A549 (cell line): Measurements from ENCODE around the gene PLPPR3. TPM values are rescaled to one million over a fixed set of nuclear protein-coding genes. Genes with fewer than 3 reads are reported as not detected.

Source experiments
- ATAC-seq, 2 experiments: fragments of 200-7000 bp in 1 of 2; fragments of >200 bp in 1 of 2; cut with Nextera tagmentation in 1 of 2; cut with Tn5 transposase in 1 of 2; 3 replicates each; pipeline versions ENCODE4 v1.8.0 to v1.9.1; 2018 to 2020; ENCODE audit warnings: mild to moderate bottlenecking in 1 of 2, moderate library complexity in 1 of 2
- CTCF ChIA-PET: fragments of 300-600 bp; sonication (Branson Sonifier 250); formaldehyde crosslinking; extraction: SDS; loops from one replicate; lab custom pipeline; 2021; ENCODE audit warnings: antibody characterized with exemption, inconsistent platforms; lab: Yijun Ruan, JAX
- POLR2A ChIA-PET: fragments of 350-600 bp; formaldehyde crosslinking; extraction: SDS; loops from one replicate; lab custom pipeline; 2021; ENCODE audit warnings: antibody characterized with exemption, inconsistent platforms; lab: Yijun Ruan, JAX
- DNase-seq, 2 experiments: peaks; one replicate each; pipeline versions ENCODE4 v3.0.0 to v3.0.0-alpha.2; 2011 to 2016; ENCODE audit warnings: low read depth in 1 of 2, low spot score in 1 of 2
- FAIRE-seq: peaks from 2 replicates; lab custom pipeline; 2011; peaks lifted over from hg19 to GRCh38; lab: Jason Lieb, UNC
- H3K27ac ChIP-seq, 2 experiments: fragments of >200 bp; sonication (Bioruptor Twin); formaldehyde crosslinking; 3 replicates each; pipeline ENCODE4 v1.5.1; 2016 to 2017
- H3K4me1 ChIP-seq: fragments of >200 bp; sonication (Bioruptor Twin); formaldehyde crosslinking; 3 replicates; pipeline ENCODE4 v1.6.1; 2016
- H3K4me2 ChIP-seq: fragments of >200 bp; sonication (Bioruptor Twin); formaldehyde crosslinking; 3 replicates; pipeline ENCODE4 v1.6.1; 2016
- H3K4me3 ChIP-seq: fragments of >200 bp; sonication (Bioruptor Twin); formaldehyde crosslinking; 3 replicates; pipeline ENCODE4 v1.5.1; 2016
- H3K9me3 ChIP-seq: fragments of >200 bp; sonication (Bioruptor Twin); formaldehyde crosslinking; 3 replicates; pipeline ENCODE4 v1.6.1; 2016
- ATOH8 ChIP-seq: fragments of 250-450 bp; sonication (Bioruptor Pico); IDR thresholded peaks from 2 replicates; pipeline ENCODE4 v1.5.0; 2020; ENCODE audit warnings: low read depth, mild to moderate bottlenecking, moderate library complexity
- CBX8 ChIP-seq: fragments of 200-600 bp; sonication (generic); IDR thresholded peaks from 2 replicates; pipeline ENCODE4 v1.6.1; 2016
- EHF ChIP-seq: fragments of 250-450 bp; sonication (Bioruptor Pico); IDR thresholded peaks from 2 replicates; pipeline ENCODE4 v1.5.0; 2020; ENCODE audit warnings: mild to moderate bottlenecking
- ESRRA ChIP-seq: fragments of 150-350 bp; IDR thresholded peaks from 2 replicates; pipeline ENCODE4 v1.6.1; 2014; ENCODE audit warnings: mild to moderate bottlenecking, low read length, borderline replicate concordance
- JUNB ChIP-seq: fragments of >200 bp; sonication (Bioruptor Twin); formaldehyde crosslinking; IDR thresholded peaks from 2 replicates; pipeline ENCODE4 v1.6.1; 2016
- KDM5A ChIP-seq: fragments of 200-600 bp; sonication (generic); IDR thresholded peaks from 2 replicates; pipeline ENCODE4 v1.6.1; 2016; ENCODE audit warnings: antibody characterized with exemption, mild to moderate bottlenecking
- NR3C1 ChIP-seq: fragments of >200 bp; sonication (Bioruptor Twin); formaldehyde crosslinking; IDR thresholded peaks from 3 replicates; pipeline ENCODE4 v1.6.1; 2017
- PHF8 ChIP-seq: fragments of 200-600 bp; sonication (generic); IDR thresholded peaks from 2 replicates; pipeline ENCODE4 v1.6.1; 2016; ENCODE audit warnings: low read depth, mild to moderate bottlenecking, antibody characterized with exemption, moderate library complexity, borderline replicate concordance
- REST ChIP-seq: fragments of 200-600 bp; sonication (generic); IDR thresholded peaks from 2 replicates; pipeline ENCODE4 v1.6.1; 2016; ENCODE audit warnings: antibody characterized with exemption, mild to moderate bottlenecking, moderate library complexity
- RFX5 ChIP-seq: fragments of 450-650 bp; IDR thresholded peaks from 2 replicates; pipeline ENCODE4 v1.7.1; 2014; ENCODE audit warnings: antibody characterized with exemption, mild to moderate bottlenecking, moderate library complexity
- SMC3 ChIP-seq: fragments of >200 bp; sonication (Bioruptor Twin); formaldehyde crosslinking; IDR thresholded peaks from 3 replicates; pipeline ENCODE4 v1.6.1; 2018; ENCODE audit warnings: inconsistent platforms
- SREBF2 ChIP-seq: fragments of 450-650 bp; IDR thresholded peaks from 2 replicates; pipeline ENCODE4 v1.6.1; 2014; ENCODE audit warnings: mild to moderate bottlenecking, moderate library complexity
- TFCP2L1 ChIP-seq: fragments of 250-450 bp; sonication (Bioruptor Pico); IDR thresholded peaks from 2 replicates; pipeline ENCODE4 v1.5.0; 2021; ENCODE audit warnings: mild to moderate bottlenecking
- USF2 ChIP-seq: fragments of 450-650 bp; IDR thresholded peaks from 2 replicates; pipeline ENCODE4 v1.6.1; 2014; ENCODE audit warnings: antibody characterized with exemption
- ZC3H11A ChIP-seq: fragments of 450-650 bp; IDR thresholded peaks from 2 replicates; pipeline ENCODE4 v1.6.1; 2014; ENCODE audit warnings: antibody characterized with exemption, mild to moderate bottlenecking
- ZFP36 ChIP-seq: fragments of 450-650 bp; IDR thresholded peaks from 2 replicates; pipeline ENCODE4 v1.6.1; 2014; ENCODE audit warnings: borderline replicate concordance; ENCODE audit not compliant: partially characterized antibody
- WGBS: methylation state at CpG from one replicate; pipeline ENCODE4 v1.1.6; 2017; ENCODE audit errors: missing lambda C conversion rate; 5-methylcytosine and 5-hydroxymethylcytosine counted together
- polyA plus RNA-seq, 4 experiments: library from polyadenylated mRNA; depleted of rRNA in 3 of 4; stranded (reverse); fragments of >200 nt; fragmentation: RNase III in 1 of 4; extraction: RNeasy Plus Mini Kit Qiagen cat#74134 plus additional on column Dnase treatment in 1 of 4; gene quantifications; 2 replicates in 3 of 4; 3 replicates in 1 of 4; pipeline ENCODE4 v1.2.3, GENCODE V29; 2011 to 2017

Gene PLPPR3
- polyA plus RNA-seq, 2 of the 4 experiments (the other 2 are of a cell fraction) = 2.6 to 3.7 TPM

- Histone ChIP-seq H3K9me3 (no peaks in the 10 kb centered on the region), H3K4me1 (peaks cover 12% of the 10 kb centered on the region), H3K4me3 (no peak within 1 kb of the TSS), H3K27ac (peak within 1 kb of the TSS; percentile 89), H3K4me2 (peak within 1 kb of the TSS; percentile 87)
- FAIRE-seq = no peak
- WGBS = 90% methylated on average over 13 of the region's 55 CpGs
- no peak for DNase-seq
- TF ChIP-seq NR3C1 (no peak), SREBF2 (no peak), ZFP36 (no peak)
- ChIA-PET CTCF (no interaction called here), POLR2A (interaction anchor here (0.6 kb wide), 1 partner anchor 67 kb away, joined by 4 read pairs; no protein-coding TSS in a partner anchor)
- no peak for ATAC-seq
Observed at GRCh38 chr19:852136-853013, 30.6 kb upstream of the PLPPR3 start, which contains the start of gene ELANE. Gene ELANE (plus strand): TSS chr19:852303. CDS start chr19:852329, 26 bp downstream.

GRCh38 chr19:850979-851335, 29.2 kb upstream of the PLPPR3 start:
- peak overlapping the region; percentile 87 for H3K4me2 ChIP-seq
- no peak for TF ChIP-seq KDM5A
- no peak for TF ChIP-seq ZC3H11A
- no peak for TF ChIP-seq ESRRA
- TF ChIP-seq EHF (CRISPR knock-in tag) = no peak
- TF ChIP-seq TFCP2L1 (CRISPR knock-in tag) = no peak
- TF ChIP-seq PHF8 = no peak
- TF ChIP-seq REST = no peak
- no peak for TF ChIP-seq CBX8
- no peak for TF ChIP-seq SMC3
- no peak for TF ChIP-seq ATOH8 (CRISPR knock-in tag)
- no peak for TF ChIP-seq USF2
- TF ChIP-seq JUNB = no peak
- no peak for TF ChIP-seq RFX5
- TF ChIP-seq ZFP36 = no peak
- no peak for DNase-seq
- ChIA-PET CTCF (interaction anchor here (0.6 to 1.2 kb wide), 4 partner anchors 8 to 81 kb away, joined by 3 to 4 read pairs (median 3); partner anchors contain the start of gene CFD), POLR2A (no interaction called here)
- peaks cover 12% of the 10 kb centered on the region for H3K4me1 ChIP-seq
- H3K4me3 ChIP-seq = peak overlapping the region; percentile 21; the same call in 1 of the 3 replicates
- H3K9me3 ChIP-seq = no peaks in the 10 kb centered on the region
- no peak for ATAC-seq
- H3K27ac ChIP-seq = peak overlapping the region; percentile 89
- FAIRE-seq = no peak
- WGBS = no CpG with 5 or more reads among the region's 13 CpGs
